ENCODE measurements around the gene RGS17.

RGS17 gene

DNA sequence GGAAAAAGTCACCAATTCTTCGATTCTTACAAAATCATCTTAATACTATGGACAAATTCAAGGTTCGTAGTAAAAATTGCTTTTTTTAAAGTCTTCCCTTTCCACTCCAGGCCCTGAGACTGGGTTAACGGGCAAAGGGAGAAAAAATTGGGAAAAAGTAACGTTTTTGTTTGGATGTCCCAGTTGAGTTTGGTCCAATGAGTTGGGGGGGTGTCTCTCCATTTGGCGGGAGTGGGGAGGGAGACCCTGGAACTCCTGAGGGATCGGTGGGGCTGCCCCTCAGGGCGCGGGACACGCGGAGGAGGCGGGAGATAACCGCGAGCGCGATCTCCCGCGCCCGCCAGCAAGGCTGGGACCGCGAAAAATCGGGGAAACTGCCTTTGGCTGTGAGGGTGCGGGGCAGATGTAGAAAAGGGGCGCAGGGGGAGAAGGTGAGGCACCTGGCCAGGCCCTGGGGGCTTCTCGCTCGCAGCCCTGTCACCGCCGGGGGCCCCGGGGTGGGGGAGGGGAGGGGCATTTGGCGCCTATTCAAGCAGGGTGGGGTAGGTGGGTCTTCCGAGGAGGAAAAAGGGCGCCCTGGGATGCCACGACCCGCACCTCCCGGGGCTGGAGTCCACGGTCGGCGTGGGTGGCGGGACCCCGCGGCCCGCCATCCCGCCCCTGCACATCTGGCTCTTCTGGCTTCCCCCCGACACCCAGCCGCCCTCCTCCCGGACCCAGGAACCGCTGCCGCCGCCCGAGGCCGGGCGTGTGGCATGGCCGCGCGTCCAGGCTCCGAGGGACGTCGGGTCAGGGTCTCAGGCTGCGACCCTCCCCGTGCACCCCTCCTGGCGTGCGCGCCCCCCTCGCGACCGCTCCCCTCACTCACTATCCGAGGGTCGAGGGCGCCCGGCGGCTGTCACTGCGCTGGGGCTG, 148.8 kb downstream of the RGS17 start:
- Histone ChIP-seq H3K4me3 (replicated peaks; ENCODE audit: insufficient read depth, low read length) (peak overlapping the region; percentile 97), H3K27ac (replicated peaks) (peak overlapping the region; percentile 96)

GRCh38 chr6:152981219-152981618, 149.9 kb downstream of the RGS17 start:
- Histone ChIP-seq H3K27me3 (ENCODE audit: insufficient read depth, poor library complexity, severe bottlenecking) (no peaks in the 10 kb centered on the region), H3K4me3 (replicated peaks; ENCODE audit: insufficient read depth, low read length) (peak overlapping the region; percentile 97), H3K27ac (replicated peaks) (peak overlapping the region; percentile 96)
- TF ChIP-seq SPI1 (IDR thresholded peaks at IDR 0.05; ENCODE audit: borderline replicate concordance, low read depth), result no peak
- TF ChIP-seq, protein P1, sequence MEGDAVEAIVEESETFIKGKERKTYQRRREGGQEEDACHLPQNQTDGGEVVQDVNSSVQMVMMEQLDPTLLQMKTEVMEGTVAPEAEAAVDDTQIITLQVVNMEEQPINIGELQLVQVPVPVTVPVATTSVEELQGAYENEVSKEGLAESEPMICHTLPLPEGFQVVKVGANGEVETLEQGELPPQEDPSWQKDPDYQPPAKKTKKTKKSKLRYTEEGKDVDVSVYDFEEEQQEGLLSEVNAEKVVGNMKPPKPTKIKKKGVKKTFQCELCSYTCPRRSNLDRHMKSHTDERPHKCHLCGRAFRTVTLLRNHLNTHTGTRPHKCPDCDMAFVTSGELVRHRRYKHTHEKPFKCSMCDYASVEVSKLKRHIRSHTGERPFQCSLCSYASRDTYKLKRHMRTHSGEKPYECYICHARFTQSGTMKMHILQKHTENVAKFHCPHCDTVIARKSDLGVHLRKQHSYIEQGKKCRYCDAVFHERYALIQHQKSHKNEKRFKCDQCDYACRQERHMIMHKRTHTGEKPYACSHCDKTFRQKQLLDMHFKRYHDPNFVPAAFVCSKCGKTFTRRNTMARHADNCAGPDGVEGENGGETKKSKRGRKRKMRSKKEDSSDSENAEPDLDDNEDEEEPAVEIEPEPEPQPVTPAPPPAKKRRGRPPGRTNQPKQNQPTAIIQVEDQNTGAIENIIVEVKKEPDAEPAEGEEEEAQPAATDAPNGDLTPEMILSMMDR (IDR thresholded peaks at IDR 0.05; ENCODE audit: insufficient read depth, low read length), result no peak
- no peak for TF ChIP-seq GABPA (IDR thresholded peaks at IDR 0.05; ENCODE audit: low read depth)
- TF ChIP-seq, protein P2, sequence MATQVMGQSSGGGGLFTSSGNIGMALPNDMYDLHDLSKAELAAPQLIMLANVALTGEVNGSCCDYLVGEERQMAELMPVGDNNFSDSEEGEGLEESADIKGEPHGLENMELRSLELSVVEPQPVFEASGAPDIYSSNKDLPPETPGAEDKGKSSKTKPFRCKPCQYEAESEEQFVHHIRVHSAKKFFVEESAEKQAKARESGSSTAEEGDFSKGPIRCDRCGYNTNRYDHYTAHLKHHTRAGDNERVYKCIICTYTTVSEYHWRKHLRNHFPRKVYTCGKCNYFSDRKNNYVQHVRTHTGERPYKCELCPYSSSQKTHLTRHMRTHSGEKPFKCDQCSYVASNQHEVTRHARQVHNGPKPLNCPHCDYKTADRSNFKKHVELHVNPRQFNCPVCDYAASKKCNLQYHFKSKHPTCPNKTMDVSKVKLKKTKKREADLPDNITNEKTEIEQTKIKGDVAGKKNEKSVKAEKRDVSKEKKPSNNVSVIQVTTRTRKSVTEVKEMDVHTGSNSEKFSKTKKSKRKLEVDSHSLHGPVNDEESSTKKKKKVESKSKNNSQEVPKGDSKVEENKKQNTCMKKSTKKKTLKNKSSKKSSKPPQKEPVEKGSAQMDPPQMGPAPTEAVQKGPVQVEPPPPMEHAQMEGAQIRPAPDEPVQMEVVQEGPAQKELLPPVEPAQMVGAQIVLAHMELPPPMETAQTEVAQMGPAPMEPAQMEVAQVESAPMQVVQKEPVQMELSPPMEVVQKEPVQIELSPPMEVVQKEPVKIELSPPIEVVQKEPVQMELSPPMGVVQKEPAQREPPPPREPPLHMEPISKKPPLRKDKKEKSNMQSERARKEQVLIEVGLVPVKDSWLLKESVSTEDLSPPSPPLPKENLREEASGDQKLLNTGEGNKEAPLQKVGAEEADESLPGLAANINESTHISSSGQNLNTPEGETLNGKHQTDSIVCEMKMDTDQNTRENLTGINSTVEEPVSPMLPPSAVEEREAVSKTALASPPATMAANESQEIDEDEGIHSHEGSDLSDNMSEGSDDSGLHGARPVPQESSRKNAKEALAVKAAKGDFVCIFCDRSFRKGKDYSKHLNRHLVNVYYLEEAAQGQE (IDR thresholded peaks at IDR 0.05; ENCODE audit: insufficient replicate concordance, low read depth), result no peak
- TF ChIP-seq POLR2AphosphoS5 (IDR thresholded peaks at IDR 0.05; ENCODE audit: low read depth), result no peak
- no peak for DNase-seq (ENCODE audit: low read depth in 1 of 2, low spot score in 1 of 2)

More for the DNA sequence above, 148.8 kb downstream of the RGS17 start:
- peak in 1 of 2 experiments; percentile 11 for DNase-seq (ENCODE audit: low read depth in 1 of 2, low spot score in 1 of 2)
- TF ChIP-seq SPI1 (IDR thresholded peaks at IDR 0.05; ENCODE audit: borderline replicate concordance, low read depth) (no peak), GABPA (IDR thresholded peaks at IDR 0.05; ENCODE audit: low read depth) (no peak), POLR2AphosphoS5 (IDR thresholded peaks at IDR 0.05; ENCODE audit: low read depth) (no peak)
- TF ChIP-seq, protein P1 (IDR thresholded peaks at IDR 0.05; ENCODE audit: insufficient read depth, low read length), result no peak
- TF ChIP-seq, protein P2 (IDR thresholded peaks at IDR 0.05; ENCODE audit: insufficient replicate concordance, low read depth), result no peak
- no peaks in the 10 kb centered on the region for H3K27me3 ChIP-seq (ENCODE audit: insufficient read depth, poor library complexity, severe bottlenecking)

DNA sequence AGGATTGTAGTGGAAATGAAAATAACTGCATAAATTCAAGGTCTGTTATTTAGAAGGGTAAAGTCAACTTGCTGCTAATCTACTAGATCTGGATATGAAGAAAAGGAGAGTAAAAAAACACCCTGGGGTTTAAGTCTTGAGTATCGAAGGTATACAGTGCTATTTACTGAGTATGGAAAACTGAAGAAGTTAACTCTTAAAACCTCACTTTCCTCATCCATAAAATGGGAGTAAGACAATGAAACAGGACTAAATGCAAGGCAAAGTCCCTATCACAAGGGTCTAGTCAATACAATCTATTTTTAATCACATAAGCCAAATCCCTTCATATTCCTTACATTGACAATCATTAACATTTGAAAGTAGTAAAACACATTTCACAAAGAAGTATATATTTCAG, 150.4 kb downstream of the RGS17 start:
- TF ChIP-seq SPI1 (IDR thresholded peaks at IDR 0.05; ENCODE audit: borderline replicate concordance, low read depth), result no peak
- no peak for TF ChIP-seq POLR2AphosphoS5 (IDR thresholded peaks at IDR 0.05; ENCODE audit: low read depth)
- TF ChIP-seq GABPA (IDR thresholded peaks at IDR 0.05; ENCODE audit: low read depth), result no peak
- TF ChIP-seq, protein P1 (IDR thresholded peaks at IDR 0.05; ENCODE audit: insufficient read depth, low read length), result no peak
- TF ChIP-seq, protein P2 (IDR thresholded peaks at IDR 0.05; ENCODE audit: insufficient replicate concordance, low read depth), result no peak
- no peak for DNase-seq (ENCODE audit: low read depth in 1 of 2, low spot score in 1 of 2)
- Histone ChIP-seq H3K4me3 (replicated peaks; ENCODE audit: insufficient read depth, low read length) (peak overlapping the region; percentile 97), H3K27me3 (ENCODE audit: insufficient read depth, poor library complexity, severe bottlenecking) (no peaks in the 10 kb centered on the region), H3K27ac (replicated peaks) (peak overlapping the region; percentile 96)

All from HL-60 (cell line).